ENCODE measurements around the gene STIMATE. TPM values are rescaled to one million over a fixed set of nuclear protein-coding genes. Genes with fewer than 3 reads are reported as not detected.
A peak's percentile ranks its signal among the peaks of the same experiment; 100 is the strongest.

The STIMATE gene
- total RNA-seq, 2 donors from 2014 or later = 20.3 to 23.7 TPM

DNA sequence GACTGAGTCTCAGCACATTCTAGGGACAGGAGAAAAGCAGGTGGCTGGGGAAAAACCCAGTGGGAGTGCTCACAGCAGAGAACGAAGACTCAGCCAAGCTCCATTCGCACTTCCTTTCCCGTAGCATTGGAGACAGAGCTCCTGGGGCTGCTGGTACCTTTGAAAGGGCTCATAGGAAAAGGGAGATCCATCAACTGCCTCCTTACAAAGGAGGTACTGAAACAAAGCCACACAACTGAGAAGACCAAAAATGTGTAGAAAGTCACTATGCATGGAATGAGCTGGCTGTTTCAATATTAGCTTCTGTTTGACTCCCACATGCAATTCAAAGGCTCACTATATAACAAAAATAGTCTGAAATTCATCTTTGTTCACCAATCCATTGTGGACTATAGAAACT, 16.9 kb downstream of the STIMATE start:
- 43 to 84% methylated on average over 1 to 3 of the region's 3 CpGs for WGBS, 2 experiments (ENCODE audit: insufficient coverage in 1 of 2, insufficient read length in 1 of 2)
- H3K4me3 ChIP-seq (ENCODE audit: low read length) = no peak overlapping the region

DNA sequence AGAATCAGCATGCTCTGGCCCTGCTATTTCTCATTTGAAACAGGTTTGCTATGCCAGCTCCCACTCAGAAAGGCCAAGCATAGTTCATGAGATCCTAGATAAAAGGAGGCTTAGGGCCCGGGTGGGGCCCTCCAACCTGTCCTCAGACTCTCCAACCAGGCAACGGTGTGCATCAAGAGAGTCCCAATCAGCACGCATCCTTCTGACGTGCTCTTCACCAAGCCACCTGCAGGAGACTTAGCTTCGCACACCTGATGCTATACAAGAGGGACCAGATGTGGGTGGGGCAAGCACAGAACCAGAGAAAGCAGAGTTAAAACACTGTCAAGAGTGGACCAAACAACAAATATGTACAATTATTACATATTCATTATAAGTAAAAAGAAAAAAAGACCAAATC, 17.3 kb downstream of the STIMATE start:
- Histone ChIP-seq H3K4me1 (ENCODE audit: control insufficient read depth, insufficient read depth, low read length) (no peaks in the 10 kb centered on the region), H3K27ac (ENCODE audit: low read depth, low read length) (no peak overlapping the region), H3K4me3 (ENCODE audit: low read length) (no peak overlapping the region), H3K9ac (ENCODE audit: extremely low read depth, low read length, poor library complexity, severe bottlenecking) (no peak overlapping the region), H3K36me3 (ENCODE audit: control insufficient read depth, insufficient read depth, low read length) (no peaks in the 10 kb centered on the region), H3K9me3 (ENCODE audit: control insufficient read depth, low read length) (no peaks in the 10 kb centered on the region), H3K27me3 (ENCODE audit: control insufficient read depth, insufficient read depth, low read length, poor library complexity, severe bottlenecking) (no peaks in the 10 kb centered on the region)
- Mint-ChIP-seq H3K4me1 (peaks cover 9% of the 10 kb centered on the region), H3K4me3 (no peak overlapping the region), H3K36me3 (ENCODE audit: low read depth) (peaks cover 6% of the 10 kb centered on the region), H3K27me3 (ENCODE audit: insufficient read depth) (no peaks in the 10 kb centered on the region), H3K9me3 (no peaks in the 10 kb centered on the region), H3K27ac (no peak overlapping the region)
- no peak for DNase-seq
- TF ChIP-seq, protein P1, sequence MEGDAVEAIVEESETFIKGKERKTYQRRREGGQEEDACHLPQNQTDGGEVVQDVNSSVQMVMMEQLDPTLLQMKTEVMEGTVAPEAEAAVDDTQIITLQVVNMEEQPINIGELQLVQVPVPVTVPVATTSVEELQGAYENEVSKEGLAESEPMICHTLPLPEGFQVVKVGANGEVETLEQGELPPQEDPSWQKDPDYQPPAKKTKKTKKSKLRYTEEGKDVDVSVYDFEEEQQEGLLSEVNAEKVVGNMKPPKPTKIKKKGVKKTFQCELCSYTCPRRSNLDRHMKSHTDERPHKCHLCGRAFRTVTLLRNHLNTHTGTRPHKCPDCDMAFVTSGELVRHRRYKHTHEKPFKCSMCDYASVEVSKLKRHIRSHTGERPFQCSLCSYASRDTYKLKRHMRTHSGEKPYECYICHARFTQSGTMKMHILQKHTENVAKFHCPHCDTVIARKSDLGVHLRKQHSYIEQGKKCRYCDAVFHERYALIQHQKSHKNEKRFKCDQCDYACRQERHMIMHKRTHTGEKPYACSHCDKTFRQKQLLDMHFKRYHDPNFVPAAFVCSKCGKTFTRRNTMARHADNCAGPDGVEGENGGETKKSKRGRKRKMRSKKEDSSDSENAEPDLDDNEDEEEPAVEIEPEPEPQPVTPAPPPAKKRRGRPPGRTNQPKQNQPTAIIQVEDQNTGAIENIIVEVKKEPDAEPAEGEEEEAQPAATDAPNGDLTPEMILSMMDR (conservative IDR thresholded peaks at IDR 0.05) = peak; percentile 31
- 92% methylated on average over 5 of the region's 5 CpGs; no CpG with 5 or more reads in 1 of the 2 experiments for WGBS, 2 experiments (ENCODE audit: insufficient coverage in 1 of 2, insufficient read length in 1 of 2)

More for the DNA sequence above, 16.9 kb downstream of the STIMATE start:
- H3K27me3 Mint-ChIP-seq (ENCODE audit: insufficient read depth) = no peaks in the 10 kb centered on the region
- no peak overlapping the region for H3K9ac ChIP-seq (ENCODE audit: extremely low read depth, low read length, poor library complexity, severe bottlenecking)
- H3K9me3 ChIP-seq (ENCODE audit: control insufficient read depth, low read length) = no peaks in the 10 kb centered on the region
- H3K4me1 Mint-ChIP-seq = peaks cover 6% of the 10 kb centered on the region
- no peak overlapping the region for H3K27ac ChIP-seq (ENCODE audit: low read depth, low read length)
- H3K4me1 ChIP-seq (ENCODE audit: control insufficient read depth, insufficient read depth, low read length) = no peaks in the 10 kb centered on the region
- TF ChIP-seq, protein P1 (conservative IDR thresholded peaks at IDR 0.05) = no peak
- H3K9me3 Mint-ChIP-seq = no peaks in the 10 kb centered on the region
- H3K36me3 ChIP-seq (ENCODE audit: control insufficient read depth, insufficient read depth, low read length) = no peaks in the 10 kb centered on the region
- H3K27me3 ChIP-seq (ENCODE audit: control insufficient read depth, insufficient read depth, low read length, poor library complexity, severe bottlenecking) = no peaks in the 10 kb centered on the region
- no peak overlapping the region for H3K27ac Mint-ChIP-seq
- no peak for DNase-seq
- H3K36me3 Mint-ChIP-seq (ENCODE audit: low read depth) = peaks cover 11% of the 10 kb centered on the region
- H3K4me3 Mint-ChIP-seq = no peak overlapping the region

DNA sequence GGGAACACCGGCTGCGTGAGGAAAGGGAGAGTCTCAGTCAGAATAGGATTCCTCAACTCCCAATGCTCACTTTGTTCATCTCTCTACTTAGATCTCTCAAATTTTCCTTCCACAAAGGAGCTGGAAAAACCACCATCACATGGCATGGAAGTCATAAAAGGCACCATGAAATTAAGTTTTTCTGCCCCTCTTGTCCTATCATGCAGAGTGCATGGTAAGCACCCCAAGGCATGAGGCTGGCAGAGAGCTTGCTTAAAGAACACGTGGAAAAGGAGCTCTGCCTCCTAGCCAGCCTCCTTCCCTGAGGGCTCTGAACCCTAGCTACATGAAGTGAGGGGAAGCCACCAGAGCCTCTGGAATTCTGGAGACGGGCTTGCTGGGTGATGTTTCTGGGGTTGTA, 17.8 kb downstream of the STIMATE start:
- Mint-ChIP-seq H3K36me3 (ENCODE audit: low read depth) (peaks cover 2% of the 10 kb centered on the region), H3K27ac (no peak overlapping the region), H3K4me3 (no peak overlapping the region), H3K4me1 (peaks cover 9% of the 10 kb centered on the region), H3K27me3 (ENCODE audit: insufficient read depth) (no peaks in the 10 kb centered on the region), H3K9me3 (no peaks in the 10 kb centered on the region)
- TF ChIP-seq, protein P1 (conservative IDR thresholded peaks at IDR 0.05) = no peak
- no peaks in the 10 kb centered on the region for H3K27me3 ChIP-seq (ENCODE audit: control insufficient read depth, insufficient read depth, low read length, poor library complexity, severe bottlenecking)
- no peak overlapping the region for H3K27ac ChIP-seq (ENCODE audit: low read depth, low read length)
- DNase-seq = no peak
- no peaks in the 10 kb centered on the region for H3K4me1 ChIP-seq (ENCODE audit: control insufficient read depth, insufficient read depth, low read length)
- H3K9ac ChIP-seq (ENCODE audit: extremely low read depth, low read length, poor library complexity, severe bottlenecking) = no peak overlapping the region
- no peak overlapping the region for H3K4me3 ChIP-seq (ENCODE audit: low read length)
- H3K9me3 ChIP-seq (ENCODE audit: control insufficient read depth, low read length) = no peaks in the 10 kb centered on the region
- no peaks in the 10 kb centered on the region for H3K36me3 ChIP-seq (ENCODE audit: control insufficient read depth, insufficient read depth, low read length)
- 92 to 100% methylated on average over 3 to 4 of the region's 4 CpGs for WGBS, 2 experiments (ENCODE audit: insufficient coverage in 1 of 2, insufficient read length in 1 of 2)
